ENCODE data around the gene CFAP53. TPM values are rescaled to one million over a fixed set of nuclear protein-coding genes. Genes with fewer than 3 reads are reported as not detected.

The CFAP53 gene
- under 1 TPM in 1 of 4 donors, not detected in 3; 0.40 TPM for total RNA-seq

- peak; percentile 98 for DNase-seq (ENCODE audit: extremely low spot score)
- Histone ChIP-seq H3K27me3 (no peaks in the 10 kb centered on the region), H3K36me3 (peaks cover 10 to 25% (median 24%) of the 10 kb centered on the region in 4 donors), H3K27ac (replicated peaks in 1 of 4) (peak within 1 kb of the TSS in 2 of 4 donors; percentile 6 to 21), H3K4me1 (peaks cover 5 to 27% (median 23%) of the 10 kb centered on the region in 4 donors), H3K4me3 (peak within 1 kb of the TSS; percentile 67 to 75 (median 68)), H3K9me3 (no peaks in the 10 kb centered on the region)
- peak; percentile 54 to 62 for TF ChIP-seq POLR2AphosphoS5 (IDR thresholded peaks at IDR 0.05)
- TF ChIP-seq CTCF (IDR thresholded peaks at IDR 0.05), result peak in 1 of 3 experiments; percentile 5
- TF ChIP-seq EP300 (IDR thresholded peaks at IDR 0.05), result no peak
- under 1% methylated on average over 24 of the region's 37 CpGs for WGBS
- intact Hi-C loops (cut with DNase I), result no loop called here
These were observed at the start of gene CFAP53 for GRCh38 chr18:50266248-50266704. Gene CFAP53 (minus strand): TSS chr18:50266495. CDS start chr18:50266404, 91 bp downstream.

- H3K9me3 ChIP-seq, result no peaks in the 10 kb centered on the region
- H3K36me3 ChIP-seq, result no peaks in the 10 kb centered on the region
- peaks cover 0 to 17% (median 0%) of the 10 kb centered on the region in 4 donors for H3K27me3 ChIP-seq
- H3K4me1 ChIP-seq, result no peaks in the 10 kb centered on the region
- TF ChIP-seq POLR2A (IDR thresholded peaks at IDR 0.05; ENCODE audit: low read depth), result no peak
- no peak for TF ChIP-seq CTCF (IDR thresholded peaks at IDR 0.05)
- no peak for TF ChIP-seq EP300 (IDR thresholded peaks at IDR 0.05)
- no peak for TF ChIP-seq POLR2AphosphoS5 (IDR thresholded peaks at IDR 0.05)
- 51% methylated on average over 5 of the region's 5 CpGs for WGBS
- H3K27ac ChIP-seq (replicated peaks in 1 of 4), result no peak overlapping the region
- intact Hi-C loops (cut with DNase I), result no loop called here
- DNase-seq (ENCODE audit: extremely low spot score), result no peak
- H3K4me3 ChIP-seq, result no peak overlapping the region
These were observed 49.0 kb upstream of the CFAP53 start for GRCh38 chr18:50315100-50315871.

GRCh38 chr18:50313873-50314460 lies 47.7 kb upstream of the CFAP53 start:
- 27% methylated on average over 2 of the region's 2 CpGs for WGBS
- intact Hi-C loops (cut with DNase I), result no loop called here
- Histone ChIP-seq H3K36me3 (no peaks in the 10 kb centered on the region), H3K27me3 (peaks cover 0 to 17% (median 0%) of the 10 kb centered on the region in 4 donors), H3K27ac (replicated peaks in 1 of 4) (no peak overlapping the region), H3K4me1 (no peaks in the 10 kb centered on the region), H3K4me3 (no peak overlapping the region), H3K9me3 (no peaks in the 10 kb centered on the region)
- no peak for TF ChIP-seq POLR2AphosphoS5 (IDR thresholded peaks at IDR 0.05)
- TF ChIP-seq CTCF (IDR thresholded peaks at IDR 0.05), result no peak
- TF ChIP-seq EP300 (IDR thresholded peaks at IDR 0.05), result no peak
- no peak for TF ChIP-seq POLR2A (IDR thresholded peaks at IDR 0.05; ENCODE audit: low read depth)
- no peak for DNase-seq (ENCODE audit: extremely low spot score)

GRCh38 chr18:50313031-50313607 lies 46.8 kb upstream of the CFAP53 start:
- no peak overlapping the region for H3K4me3 ChIP-seq
- no peak for DNase-seq (ENCODE audit: extremely low spot score)
- WGBS, result 83% methylated on average over 2 of the region's 2 CpGs
- TF ChIP-seq POLR2AphosphoS5 (IDR thresholded peaks at IDR 0.05), result no peak
- no peak for TF ChIP-seq POLR2A (IDR thresholded peaks at IDR 0.05; ENCODE audit: low read depth)
- no peak for TF ChIP-seq EP300 (IDR thresholded peaks at IDR 0.05)
- TF ChIP-seq CTCF (IDR thresholded peaks at IDR 0.05), result no peak
- no peaks in the 10 kb centered on the region for H3K9me3 ChIP-seq
- intact Hi-C loops (cut with DNase I), result no loop called here
- H3K36me3 ChIP-seq, result no peaks in the 10 kb centered on the region
- H3K4me1 ChIP-seq, result peaks cover 0 to 5% (median 4%) of the 10 kb centered on the region in 4 donors
- H3K27ac ChIP-seq (replicated peaks in 1 of 4), result no peak overlapping the region
- peaks cover 0 to 17% (median 0%) of the 10 kb centered on the region in 4 donors for H3K27me3 ChIP-seq
